Spleen (tissue), 11 donors: Measurements from ENCODE around the gene PIK3C2A. TPM values are rescaled to one million over a fixed set of nuclear protein-coding genes. Genes with fewer than 3 reads are reported as not detected.

ENCODE experiments used
- DNase-seq: peaks from one replicate; pipeline ENCODE4 v3.0.0-alpha.2; 2020
- H3K27ac ChIP-seq, 8 donors: fragments of 200-600 bp; sonication (generic) in 7 of 8; 1 replicate in 4 of 8; 2 replicates in 4 of 8; pipeline versions ENCODE4 v1.5.0 to v1.8.0; 2016 to 2021; ENCODE audit warnings: inconsistent platforms in 4 of 8, mild to moderate bottlenecking in 4 of 8, moderate library complexity in 1 of 8
- H3K27me3 ChIP-seq, 7 donors: fragments of 200-600 bp; sonication (generic) in 6 of 7; replicated peaks in 1 of 7; 1 replicate in 4 of 7; 2 replicates in 3 of 7; pipeline versions ENCODE4 v1.5.0 to v1.8.0; 2016 to 2021; ENCODE audit warnings: inconsistent platforms in 3 of 7, mild to moderate bottlenecking in 1 of 7
- H3K36me3 ChIP-seq, 6 donors: fragments of 200-600 bp; sonication (generic) in 5 of 6; 1 replicate in 4 of 6; 2 replicates in 2 of 6; pipeline versions ENCODE4 v1.5.0 to v1.8.0; 2016 to 2021; ENCODE audit warnings: inconsistent platforms in 2 of 6
- H3K4me1 ChIP-seq, 6 donors: fragments of 200-600 bp; sonication (generic) in 5 of 6; 1 replicate in 3 of 6; 2 replicates in 3 of 6; pipeline versions ENCODE4 v1.5.0 to v1.8.0; 2016 to 2021; ENCODE audit warnings: inconsistent platforms in 3 of 6
- H3K4me3 ChIP-seq, 8 donors: fragments of 200-600 bp; sonication (generic) in 7 of 8; 1 replicate in 4 of 8; 2 replicates in 4 of 8; pipeline versions ENCODE4 v1.5.0 to v1.8.0; 2016 to 2021; ENCODE audit warnings: inconsistent platforms in 4 of 8, mild to moderate bottlenecking in 4 of 8, moderate library complexity in 2 of 8
- H3K9me3 ChIP-seq, 8 donors: fragments of 200-600 bp; sonication (generic) in 7 of 8; 1 replicate in 4 of 8; 2 replicates in 4 of 8; pipeline versions ENCODE4 v1.5.0 to v1.8.0; 2016 to 2021; ENCODE audit warnings: inconsistent platforms in 4 of 8
- POLR2A ChIP-seq, 3 donors: fragments of 450-650 bp; IDR thresholded peaks; one replicate each; pipeline ENCODE4 v1.5.1; 2017; ENCODE audit warnings: antibody characterized with exemption in 3 of 3, mild to moderate bottlenecking in 1 of 3
- POLR2AphosphoS5 ChIP-seq, 3 donors: sonication (generic); formaldehyde crosslinking; IDR thresholded peaks; one replicate each; pipeline ENCODE4 v1.5.1; 2017; ENCODE audit warnings: antibody characterized with exemption in 3 of 3
- WGBS, 5 donors: extraction: QIAGEN DNeasy Blood & Tissue Kit in 3 of 5; methylation state at CpG; one replicate each; pipeline versions ENCODE4 v1.1.5 to v1.1.7; 2013 to 2018; 5-methylcytosine and 5-hydroxymethylcytosine counted together
- intact Hi-C: fragments of 100-400 bp; cut with DNase I; formaldehyde crosslinking; loops from one replicate; pipeline ENCODE4 v1.15.0; 2023; ENCODE audit warnings: low total_unique reads
- polyA plus RNA-seq, 3 donors: library from polyadenylated mRNA; stranded (reverse); fragments of 200-250 nt; gene quantifications; one replicate each; pipeline ENCODE4 v1.2.1, GENCODE V29; 2013
- total RNA-seq, 7 donors: library from RNA; depleted of rRNA in 3 of 7; stranded (reverse); fragments of >200 nt in 3 of 7; fragmentation: NEBNext Ultra II Directional in 4 of 7; extraction: Animal tissue kit (Norgen Biotek cat#: 25700) in 4 of 7; gene quantifications; one replicate each; pipeline versions ENCODE4 v1.1.0 to v1.2.1, GENCODE V29; 2016 to 2021
- TF ChIP-seq, protein P1 (sequence below), 11 experiments: fragments of 200-600 bp in 7 of 11; fragments of 450-650 bp in 4 of 11; sonication (generic) in 4 of 11; IDR thresholded peaks in 8 of 11; conservative IDR thresholded peaks in 3 of 11; 1 replicate in 7 of 11; 2 replicates in 4 of 11; pipeline versions ENCODE4 v1.4.0 to v1.8.0; 2016 to 2021; ENCODE audit warnings: antibody characterized with exemption in 11 of 11, inconsistent platforms in 4 of 11, mild to moderate bottlenecking in 1 of 11
- donor health status: healthy with polysubstance abuse.
- donor health status: DM: no; HTN: no; CAD: no; lungs with moderate emphysema.
- donor health status: DM: no; HTN: no; CAD: no.
- donor health status: Bipolar disorder and iron deficiency.
- donor health status: healthy.
- donor health status: DM: no; HTN: no; CAD: no.
- donor health status: DM: yes; HTN: yes; CAD: no.

PIK3C2A gene
- total and polyA plus RNA-seq, 10 donors: 6.1 to 79.3 (median 59.4) TPM

DNA sequence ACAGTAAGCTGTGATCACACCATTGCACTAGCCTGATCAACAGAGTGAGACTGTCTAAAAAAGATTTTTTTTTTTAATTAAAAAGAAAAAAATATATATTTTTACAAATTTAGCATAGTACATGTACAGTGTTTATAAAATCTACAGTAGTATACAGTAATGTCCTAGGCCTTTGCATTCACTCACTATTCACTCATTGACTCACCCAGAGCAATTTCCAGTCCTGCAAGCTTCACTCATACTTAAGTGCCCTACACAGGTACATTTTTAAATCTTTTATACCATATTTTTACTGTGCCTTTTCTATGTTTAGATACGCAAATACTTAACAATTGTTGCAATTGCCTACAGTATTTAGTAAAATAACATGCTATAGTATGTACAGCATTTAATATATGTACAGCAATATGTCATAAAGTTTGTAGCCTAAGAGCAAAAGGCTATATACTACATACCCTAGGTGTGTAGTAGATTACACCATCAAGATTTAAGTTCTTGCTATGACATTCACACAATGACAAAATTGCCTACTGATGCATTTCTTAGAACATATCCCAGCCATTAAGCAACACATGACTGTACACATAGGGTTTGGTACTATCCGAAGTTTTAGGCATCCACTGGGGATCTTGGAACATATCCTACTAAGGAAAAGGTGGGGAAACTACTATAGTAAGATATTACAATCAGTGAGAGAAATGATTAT is 22.8 kb downstream of the PIK3C2A start:
- intact Hi-C loops: no loop called here
- Histone ChIP-seq H3K4me3 (no peak overlapping the region), H3K27me3 (no peaks in the 10 kb centered on the region), H3K27ac (no peak overlapping the region), H3K4me1 (peaks cover 0 to 15% (median 0%) of the 10 kb centered on the region in 6 donors), H3K9me3 (no peaks in the 10 kb centered on the region), H3K36me3 (peaks cover 0 to 40% (median 9%) of the 10 kb centered on the region in 6 donors)
- TF ChIP-seq, protein P1, sequence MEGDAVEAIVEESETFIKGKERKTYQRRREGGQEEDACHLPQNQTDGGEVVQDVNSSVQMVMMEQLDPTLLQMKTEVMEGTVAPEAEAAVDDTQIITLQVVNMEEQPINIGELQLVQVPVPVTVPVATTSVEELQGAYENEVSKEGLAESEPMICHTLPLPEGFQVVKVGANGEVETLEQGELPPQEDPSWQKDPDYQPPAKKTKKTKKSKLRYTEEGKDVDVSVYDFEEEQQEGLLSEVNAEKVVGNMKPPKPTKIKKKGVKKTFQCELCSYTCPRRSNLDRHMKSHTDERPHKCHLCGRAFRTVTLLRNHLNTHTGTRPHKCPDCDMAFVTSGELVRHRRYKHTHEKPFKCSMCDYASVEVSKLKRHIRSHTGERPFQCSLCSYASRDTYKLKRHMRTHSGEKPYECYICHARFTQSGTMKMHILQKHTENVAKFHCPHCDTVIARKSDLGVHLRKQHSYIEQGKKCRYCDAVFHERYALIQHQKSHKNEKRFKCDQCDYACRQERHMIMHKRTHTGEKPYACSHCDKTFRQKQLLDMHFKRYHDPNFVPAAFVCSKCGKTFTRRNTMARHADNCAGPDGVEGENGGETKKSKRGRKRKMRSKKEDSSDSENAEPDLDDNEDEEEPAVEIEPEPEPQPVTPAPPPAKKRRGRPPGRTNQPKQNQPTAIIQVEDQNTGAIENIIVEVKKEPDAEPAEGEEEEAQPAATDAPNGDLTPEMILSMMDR (IDR thresholded peaks at IDR 0.05 in 8 of 11, conservative IDR thresholded peaks at IDR 0.05 in 3 of 11): no peak
- TF ChIP-seq POLR2AphosphoS5 (IDR thresholded peaks at IDR 0.05) (no peak), POLR2A (IDR thresholded peaks at IDR 0.05) (no peak)
- WGBS, 5 donors: 44 to 94% (median 69%) methylated on average over 2 of the region's 2 CpGs
- DNase-seq: no peak

- Histone ChIP-seq H3K36me3 (peaks cover 0 to 32% (median 9%) of the 10 kb centered on the region in 6 donors), H3K4me1 (peaks cover 0 to 15% (median 0%) of the 10 kb centered on the region in 6 donors), H3K4me3 (no peak overlapping the region), H3K27ac (no peak overlapping the region), H3K9me3 (no peaks in the 10 kb centered on the region), H3K27me3 (no peaks in the 10 kb centered on the region)
- WGBS, 5 donors: 80 to 100% (median 95%) methylated on average over 1 of the region's 1 CpG
- intact Hi-C loops: no loop called here
- DNase-seq: no peak
- TF ChIP-seq, protein P1 (IDR thresholded peaks at IDR 0.05 in 8 of 11, conservative IDR thresholded peaks at IDR 0.05 in 3 of 11): no peak
- TF ChIP-seq POLR2AphosphoS5 (IDR thresholded peaks at IDR 0.05): no peak
- no peak for TF ChIP-seq POLR2A (IDR thresholded peaks at IDR 0.05)
These were observed 23.9 kb downstream of the PIK3C2A start for GRCh38 chr11:17183836-17184235.

GRCh38 chr11:17179970-17180369 is 27.8 kb downstream of the PIK3C2A start:
- no peaks in the 10 kb centered on the region for H3K27me3 ChIP-seq
- peaks cover 0 to 28% (median 9%) of the 10 kb centered on the region in 6 donors for H3K36me3 ChIP-seq
- H3K9me3 ChIP-seq: no peaks in the 10 kb centered on the region
- no peak overlapping the region for H3K27ac ChIP-seq
- TF ChIP-seq POLR2A (IDR thresholded peaks at IDR 0.05) (no peak), POLR2AphosphoS5 (IDR thresholded peaks at IDR 0.05) (no peak)
- TF ChIP-seq, protein P1 (IDR thresholded peaks at IDR 0.05 in 8 of 11, conservative IDR thresholded peaks at IDR 0.05 in 3 of 11): no peak
- DNase-seq: no peak
- peaks cover 0 to 11% (median 2%) of the 10 kb centered on the region in 6 donors for H3K4me1 ChIP-seq
- intact Hi-C loops: no loop called here
- no peak overlapping the region for H3K4me3 ChIP-seq
- WGBS, 5 donors: 79 to 93% (median 82%) methylated on average over 3 of the region's 3 CpGs

GRCh38 chr11:17173332-17173731 is 34.5 kb downstream of the PIK3C2A start:
- WGBS, 5 donors: 85 to 96% (median 94%) methylated on average over 2 of the region's 2 CpGs

More at GRCh38 chr11:17173332-17173731, 34.5 kb downstream of the PIK3C2A start:
- no peak for TF ChIP-seq POLR2AphosphoS5 (IDR thresholded peaks at IDR 0.05)
- TF ChIP-seq POLR2A (IDR thresholded peaks at IDR 0.05): no peak
- TF ChIP-seq, protein P1 (IDR thresholded peaks at IDR 0.05 in 8 of 11, conservative IDR thresholded peaks at IDR 0.05 in 3 of 11): no peak
- no peak for DNase-seq
- Histone ChIP-seq H3K27me3 (no peaks in the 10 kb centered on the region), H3K36me3 (peaks cover 0 to 16% (median 10%) of the 10 kb centered on the region in 6 donors), H3K9me3 (no peaks in the 10 kb centered on the region), H3K4me1 (peaks cover 0 to 33% (median 8%) of the 10 kb centered on the region in 6 donors), H3K27ac (peak overlapping the region in 1 of 8 donors; percentile 4), H3K4me3 (no peak overlapping the region)
- intact Hi-C loops: no loop called here
